T-helper 2 cell treated with Interferon-gamma antibody and Interleukin-4, amounts not matched to agents 5 μg/mL and 100 μg/mL, for 36 hours (primary cell): Measurements from ENCODE around the gene SCYL2.
"Not testable (repeated sequence)": the region's sequence is repeated elsewhere in the genome, so short reads cannot be mapped to it uniquely, and the experiment has no call there.

Experiments used
- DNase-seq: peaks from one replicate; pipeline ENCODE4 v3.0.0; 2021; ENCODE audit warnings: low spot score
- H3K27ac Mint-ChIP-seq: one replicate; pipeline ENCODE4 v1.8.0; 2021; ENCODE audit warnings: mild to moderate bottlenecking, mixed read lengths
- H3K27me3 Mint-ChIP-seq: one replicate; pipeline ENCODE4 v1.8.0; 2021; ENCODE audit warnings: low read depth, mixed read lengths
- H3K36me3 Mint-ChIP-seq: one replicate; pipeline ENCODE4 v1.8.0; 2021; ENCODE audit warnings: low read depth, mixed read lengths
- H3K4me1 Mint-ChIP-seq: one replicate; pipeline ENCODE4 v1.8.0; 2021; ENCODE audit warnings: low read depth, mixed read lengths
- H3K4me3 Mint-ChIP-seq: one replicate; pipeline ENCODE4 v1.8.0; 2022; ENCODE audit warnings: mild to moderate bottlenecking, moderate library complexity, mixed read lengths
- H3K9me3 Mint-ChIP-seq: one replicate; pipeline ENCODE4 v1.8.0; 2021; ENCODE audit warnings: mixed read lengths

Gene SCYL2

DNA sequence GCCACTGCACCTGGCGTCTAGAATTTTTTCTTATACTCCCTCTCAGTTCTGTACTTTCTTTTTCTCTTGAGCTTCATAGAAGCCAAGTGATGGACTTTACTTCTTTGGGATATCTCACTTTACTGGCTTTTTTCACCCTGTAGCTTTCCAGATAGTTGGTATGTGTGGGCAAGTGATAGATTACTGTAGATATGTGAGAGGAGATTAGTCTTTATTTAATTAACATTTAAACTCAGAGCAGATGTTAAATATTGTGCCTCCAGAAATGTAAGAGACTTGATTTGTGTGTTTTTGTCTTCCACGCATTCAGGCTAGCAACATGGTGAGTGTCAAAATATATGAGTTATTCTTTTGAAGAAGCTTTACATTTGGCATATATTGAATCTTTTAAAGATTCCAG, 50.4 kb downstream of the SCYL2 start:
- Mint-ChIP-seq H3K27ac (no peak overlapping the region), H3K27me3 (no peaks in the 10 kb centered on the region), H3K4me1 (no peaks in the 10 kb centered on the region), H3K4me3 (no peak overlapping the region), H3K36me3 (peaks cover 33% of the 10 kb centered on the region), H3K9me3 (no peaks in the 10 kb centered on the region)
- no peak for DNase-seq

DNA sequence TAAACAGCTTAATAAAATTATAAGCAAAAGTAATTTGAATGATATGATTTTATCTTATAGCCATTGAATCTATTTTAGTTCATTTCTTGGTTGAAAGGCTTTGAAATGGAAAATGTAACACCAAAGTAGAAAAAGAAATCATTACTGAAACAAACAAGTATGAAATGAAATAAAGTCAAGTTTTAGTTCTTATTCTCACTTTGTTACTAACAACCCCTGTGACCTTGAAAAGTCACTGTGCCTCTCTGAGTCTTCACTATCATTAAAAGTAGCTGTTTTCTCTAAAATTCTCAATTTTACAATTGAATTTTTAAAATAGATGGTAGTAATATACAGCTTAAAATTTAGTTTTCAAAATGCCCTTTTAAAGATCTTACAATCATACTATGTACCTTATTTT, 57.5 kb downstream of the SCYL2 start:
- H3K27me3 Mint-ChIP-seq = no peaks in the 10 kb centered on the region
- H3K9me3 Mint-ChIP-seq = no peaks in the 10 kb centered on the region
- no peaks in the 10 kb centered on the region for H3K4me1 Mint-ChIP-seq
- no peak for DNase-seq
- H3K4me3 Mint-ChIP-seq = no peak overlapping the region
- H3K27ac Mint-ChIP-seq = no peak overlapping the region
- peaks cover 25% of the 10 kb centered on the region for H3K36me3 Mint-ChIP-seq

DNA sequence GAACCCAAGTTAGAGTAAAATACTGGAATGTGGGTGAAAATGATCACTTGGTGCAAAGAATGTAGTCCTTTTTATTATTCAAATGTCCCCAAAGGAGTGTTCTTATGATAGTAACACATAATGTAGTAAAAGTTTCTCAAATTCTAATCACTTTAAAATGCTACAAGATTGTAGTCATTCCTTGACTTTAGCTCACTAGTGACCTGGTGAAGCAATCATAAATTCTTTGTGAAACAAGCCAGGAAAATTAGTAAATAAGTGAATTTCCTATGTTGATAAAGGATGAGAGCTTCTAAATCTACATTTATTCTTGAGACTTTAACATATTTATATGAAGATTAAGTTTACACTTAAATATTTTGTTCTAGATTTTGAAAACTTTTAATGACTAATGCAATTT, 59.2 kb downstream of the SCYL2 start:
- Mint-ChIP-seq H3K27me3 (no peaks in the 10 kb centered on the region), H3K4me1 (no peaks in the 10 kb centered on the region), H3K27ac (no peak overlapping the region), H3K4me3 (no peak overlapping the region), H3K9me3 (no peaks in the 10 kb centered on the region), H3K36me3 (peaks cover 27% of the 10 kb centered on the region)
- DNase-seq = no peak

DNA sequence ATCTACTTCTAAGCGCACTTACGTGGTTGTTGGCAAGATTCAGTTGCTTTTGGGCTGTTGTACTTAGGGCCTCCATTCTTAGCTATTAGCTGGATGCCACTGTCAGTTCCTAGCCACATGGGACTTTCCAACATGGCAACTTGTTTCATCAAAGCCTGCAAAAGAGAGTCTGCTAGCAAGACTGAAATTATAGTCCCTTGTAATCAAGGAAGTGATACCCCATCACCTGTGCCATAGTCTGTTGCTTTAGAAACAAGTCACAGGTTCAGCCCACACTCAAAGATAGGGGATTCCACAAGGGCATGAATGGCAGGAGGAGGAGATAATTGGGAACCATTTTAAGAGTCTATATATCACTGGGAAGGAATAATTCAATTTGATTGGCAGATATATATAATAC, 62.8 kb downstream of the SCYL2 start:
- H3K4me3 Mint-ChIP-seq = no peak overlapping the region
- H3K27me3 Mint-ChIP-seq = no peaks in the 10 kb centered on the region
- no peaks in the 10 kb centered on the region for H3K4me1 Mint-ChIP-seq
- no peak for DNase-seq
- no peaks in the 10 kb centered on the region for H3K9me3 Mint-ChIP-seq
- no peak overlapping the region for H3K27ac Mint-ChIP-seq
- peaks cover 29% of the 10 kb centered on the region for H3K36me3 Mint-ChIP-seq

DNA sequence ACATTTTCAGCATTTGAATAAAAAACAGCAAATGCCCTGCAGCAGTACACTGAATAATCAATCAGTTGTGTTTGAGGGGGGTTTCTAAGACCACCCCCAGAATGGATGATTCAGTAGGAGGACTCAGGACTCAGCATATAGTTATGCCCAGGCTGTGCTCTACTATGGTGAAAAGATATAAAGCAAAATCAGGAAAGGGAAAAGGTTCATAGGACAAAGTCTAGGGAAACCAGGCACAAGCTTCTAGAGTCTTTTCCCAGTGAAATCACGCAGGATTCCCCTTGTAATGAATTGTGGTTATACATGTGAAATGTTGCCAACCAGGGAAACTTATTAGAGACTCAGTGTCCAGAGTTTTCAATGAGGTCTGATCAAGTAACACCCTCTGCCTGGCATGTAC, 64.9 kb downstream of the SCYL2 start:
- no peaks in the 10 kb centered on the region for H3K9me3 Mint-ChIP-seq
- peaks cover 41% of the 10 kb centered on the region for H3K36me3 Mint-ChIP-seq
- H3K27me3 Mint-ChIP-seq = no peaks in the 10 kb centered on the region
- no peak for DNase-seq
- H3K4me3 Mint-ChIP-seq = no peak overlapping the region
- H3K4me1 Mint-ChIP-seq = no peaks in the 10 kb centered on the region
- no peak overlapping the region for H3K27ac Mint-ChIP-seq

DNA sequence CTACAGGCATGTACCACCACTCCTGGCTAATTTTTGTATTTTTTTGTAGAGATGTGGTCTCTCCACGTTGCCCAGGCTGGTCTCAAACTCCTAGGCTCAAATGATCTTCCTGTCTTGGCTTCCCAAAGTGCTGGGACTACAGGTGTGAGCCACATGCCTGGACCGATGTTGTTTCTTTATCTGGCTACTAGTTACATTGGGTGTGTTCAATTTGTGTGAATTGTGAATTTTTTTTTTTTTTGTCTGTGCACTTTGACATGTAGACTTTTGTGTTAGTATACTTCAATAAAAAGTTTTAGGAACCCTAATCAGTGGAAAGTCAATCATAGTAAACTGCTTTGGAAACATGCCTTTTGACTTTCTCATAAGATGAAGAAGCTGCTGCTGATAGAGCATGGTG, 65.9 kb downstream of the SCYL2 start:
- Mint-ChIP-seq H3K4me3 (no peak overlapping the region), H3K27ac (no peak overlapping the region), H3K9me3 (no peaks in the 10 kb centered on the region), H3K4me1 (no peaks in the 10 kb centered on the region), H3K36me3 (peaks cover 39% of the 10 kb centered on the region), H3K27me3 (no peaks in the 10 kb centered on the region)
- DNase-seq = no peak

DNA sequence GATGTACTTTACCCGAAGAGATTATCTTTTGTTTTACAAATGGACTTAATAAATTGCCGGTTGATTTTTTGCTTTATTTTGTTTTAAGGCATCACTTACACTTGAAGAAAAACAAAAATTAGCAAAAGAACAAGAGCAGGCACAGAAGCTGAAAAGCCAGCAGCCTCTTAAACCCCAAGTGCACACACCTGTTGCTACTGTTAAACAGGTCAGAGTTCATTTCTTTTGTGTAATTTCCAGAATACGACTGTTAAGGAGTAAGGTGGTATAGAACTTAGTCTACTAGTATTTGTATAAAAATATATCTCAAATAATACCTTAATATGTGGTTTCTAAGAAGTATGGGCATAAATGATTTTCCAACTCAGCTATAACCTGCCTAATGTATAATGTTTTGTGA, 70.3 kb downstream of the SCYL2 start:
- Mint-ChIP-seq H3K27ac (no peak overlapping the region), H3K36me3 (peaks cover 31% of the 10 kb centered on the region), H3K4me3 (no peak overlapping the region), H3K9me3 (no peaks in the 10 kb centered on the region), H3K27me3 (no peaks in the 10 kb centered on the region), H3K4me1 (peaks cover 3% of the 10 kb centered on the region)
- DNase-seq = no peak

DNA sequence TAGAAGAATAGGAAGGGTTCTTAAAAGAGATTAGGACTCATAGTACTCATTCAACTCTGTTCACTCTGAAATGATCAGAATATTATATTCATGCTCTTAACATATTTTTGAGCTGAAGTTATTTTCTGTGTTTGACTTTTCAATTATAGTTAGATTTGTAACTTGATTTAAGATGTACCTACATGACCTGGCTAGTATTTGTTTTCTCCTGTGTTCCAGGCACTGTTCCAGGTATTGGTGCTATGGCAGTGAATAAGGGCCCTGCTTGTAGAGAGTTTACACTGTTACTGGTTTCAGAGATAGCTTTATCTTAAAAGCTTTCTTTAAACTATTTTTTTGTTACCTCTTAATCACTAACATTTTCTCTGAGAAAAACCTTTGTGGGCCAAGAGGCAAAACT, 70.8 kb downstream of the SCYL2 start:
- H3K36me3 Mint-ChIP-seq = peaks cover 32% of the 10 kb centered on the region
- no peak for DNase-seq
- H3K4me3 Mint-ChIP-seq = no peak overlapping the region
- H3K9me3 Mint-ChIP-seq = no peaks in the 10 kb centered on the region
- H3K27me3 Mint-ChIP-seq = no peaks in the 10 kb centered on the region
- peaks cover 3% of the 10 kb centered on the region for H3K4me1 Mint-ChIP-seq
- no peak overlapping the region for H3K27ac Mint-ChIP-seq

DNA sequence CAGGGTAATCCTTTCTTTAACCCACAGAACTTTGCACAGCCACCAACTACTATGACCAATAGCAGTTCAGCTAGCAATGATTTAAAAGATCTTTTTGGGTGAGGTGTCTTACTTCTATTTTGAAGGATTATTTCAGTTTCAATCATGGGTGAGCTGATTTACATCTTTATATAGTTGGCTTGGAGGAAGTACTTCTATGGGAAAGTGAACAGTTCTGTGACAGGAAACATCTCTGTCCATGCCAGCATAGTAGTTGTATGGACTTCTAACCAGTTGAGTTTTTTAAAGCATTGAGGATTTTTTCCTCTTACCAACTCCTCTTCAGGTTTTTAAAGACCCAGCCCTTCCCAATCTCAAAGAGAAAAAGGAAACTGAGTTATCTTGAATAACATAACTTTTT, 72.1 kb downstream of the SCYL2 start:
- no peak for DNase-seq
- no peak overlapping the region for H3K27ac Mint-ChIP-seq
- peaks cover 3% of the 10 kb centered on the region for H3K4me1 Mint-ChIP-seq
- peaks cover 30% of the 10 kb centered on the region for H3K36me3 Mint-ChIP-seq
- no peak overlapping the region for H3K4me3 Mint-ChIP-seq
- H3K9me3 Mint-ChIP-seq = no peaks in the 10 kb centered on the region
- H3K27me3 Mint-ChIP-seq = no peaks in the 10 kb centered on the region

DNA sequence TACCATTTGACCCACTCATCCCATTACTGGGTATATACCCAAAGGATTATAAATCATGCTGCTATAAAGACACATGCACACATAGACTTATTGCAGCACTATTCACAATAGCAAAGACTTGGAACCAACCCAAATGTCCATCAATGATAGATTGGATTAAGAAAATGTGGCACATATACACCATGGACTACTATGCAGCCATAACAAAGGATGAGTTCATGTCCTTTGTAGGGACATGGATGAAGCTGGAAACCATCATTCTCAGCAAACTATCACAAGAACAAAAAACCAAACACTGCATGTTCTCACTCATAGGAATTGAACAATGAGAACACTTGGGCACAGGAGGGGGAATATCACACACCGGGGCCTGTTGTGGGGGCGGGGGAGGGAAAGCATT, 75.9 kb downstream of the SCYL2 start:
- H3K4me3 Mint-ChIP-seq, H3K9me3 Mint-ChIP-seq, H3K27me3 Mint-ChIP-seq, H3K27ac Mint-ChIP-seq, DNase-seq, H3K4me1 Mint-ChIP-seq: not testable (repeated sequence)
- peaks cover 15% of the 10 kb centered on the region for H3K36me3 Mint-ChIP-seq

DNA sequence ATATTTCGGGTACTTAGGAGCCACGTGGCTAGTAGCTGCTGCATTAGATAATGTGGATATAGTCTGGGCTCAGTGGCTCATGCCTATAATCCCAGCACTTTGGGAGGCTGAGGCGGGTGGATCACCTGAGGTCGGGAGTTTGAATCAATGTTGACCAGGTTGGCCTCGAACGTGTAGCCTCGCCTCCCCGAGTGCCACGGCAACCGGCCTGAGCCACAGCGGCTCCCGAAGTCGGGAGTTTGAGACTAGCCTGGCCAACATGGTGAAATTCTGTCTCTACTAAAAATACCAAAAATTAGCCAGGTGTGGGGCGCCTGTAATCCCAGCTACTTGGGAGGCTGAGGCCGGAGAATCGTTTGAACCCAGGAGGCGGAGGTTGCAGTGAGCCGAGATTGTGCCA, 77.4 kb downstream of the SCYL2 start:
- not testable (repeated sequence) for H3K4me3 Mint-ChIP-seq, H3K9me3 Mint-ChIP-seq, H3K27me3 Mint-ChIP-seq, H3K27ac Mint-ChIP-seq, DNase-seq, H3K4me1 Mint-ChIP-seq, H3K36me3 Mint-ChIP-seq

DNA sequence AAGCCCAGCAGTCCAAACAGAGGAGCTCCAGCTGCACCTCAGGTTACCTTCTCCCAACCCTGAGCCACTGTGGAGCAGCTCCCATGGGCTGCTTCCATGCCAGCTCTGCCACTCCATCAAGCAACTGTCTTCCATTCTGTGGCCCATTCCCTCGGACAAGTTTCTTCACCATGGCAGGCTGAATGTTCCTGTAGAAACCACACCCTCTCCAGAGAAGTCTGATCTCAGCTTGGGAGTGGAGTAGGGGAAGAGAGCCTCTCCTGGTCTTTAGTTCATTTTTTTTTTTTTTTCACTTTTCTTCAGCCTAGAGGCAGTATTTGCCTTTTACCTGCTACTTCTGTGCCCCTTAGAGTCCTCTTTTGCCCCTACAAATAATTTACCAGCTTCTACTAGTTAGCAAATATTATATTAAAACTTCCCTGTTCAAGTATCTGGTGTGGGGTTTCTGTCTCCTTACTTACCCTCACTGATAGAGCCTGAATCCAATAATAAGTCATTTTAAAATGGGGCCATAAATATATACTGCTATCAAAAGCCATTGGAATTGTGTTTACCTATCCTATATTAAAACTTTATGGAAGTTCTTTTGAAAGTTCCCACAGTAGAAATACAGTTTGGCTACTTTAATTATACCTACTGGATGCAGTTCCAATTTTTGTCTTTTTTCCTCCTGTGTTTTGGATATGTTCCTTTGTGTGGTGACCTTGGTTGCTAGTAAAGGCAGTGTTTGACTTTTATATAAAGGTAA, 78.2 kb downstream of the SCYL2 start:
- Mint-ChIP-seq H3K27ac (no peak overlapping the region), H3K4me1 (no peaks in the 10 kb centered on the region), H3K4me3 (no peak overlapping the region), H3K9me3 (no peaks in the 10 kb centered on the region), H3K36me3 (peaks cover 4% of the 10 kb centered on the region), H3K27me3 (no peaks in the 10 kb centered on the region)
- no peak for DNase-seq

DNA sequence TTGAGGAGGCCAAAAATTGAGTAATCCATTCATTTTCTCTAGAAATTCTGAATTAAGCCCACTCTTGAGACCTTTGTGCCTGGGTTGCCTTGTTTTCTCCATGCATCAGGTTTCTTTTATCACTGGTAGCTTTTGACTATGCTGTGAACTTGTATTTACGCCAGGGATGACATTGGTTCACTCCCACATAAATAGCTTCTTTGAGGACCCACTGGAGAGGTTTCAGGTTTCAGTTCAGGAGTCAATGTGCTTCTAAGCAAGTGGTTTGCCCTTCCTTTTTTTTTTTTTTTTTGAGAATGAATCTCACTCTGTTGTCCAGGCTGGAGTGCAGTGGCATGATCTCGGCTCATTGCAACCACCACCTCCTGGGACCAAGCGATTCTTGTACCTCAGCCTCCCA, 79.7 kb downstream of the SCYL2 start:
- Mint-ChIP-seq H3K4me3 (no peak overlapping the region), H3K9me3 (no peaks in the 10 kb centered on the region), H3K4me1 (no peaks in the 10 kb centered on the region), H3K27ac (no peak overlapping the region), H3K36me3 (peaks cover 4% of the 10 kb centered on the region), H3K27me3 (peaks cover 2% of the 10 kb centered on the region)
- no peak for DNase-seq

DNA sequence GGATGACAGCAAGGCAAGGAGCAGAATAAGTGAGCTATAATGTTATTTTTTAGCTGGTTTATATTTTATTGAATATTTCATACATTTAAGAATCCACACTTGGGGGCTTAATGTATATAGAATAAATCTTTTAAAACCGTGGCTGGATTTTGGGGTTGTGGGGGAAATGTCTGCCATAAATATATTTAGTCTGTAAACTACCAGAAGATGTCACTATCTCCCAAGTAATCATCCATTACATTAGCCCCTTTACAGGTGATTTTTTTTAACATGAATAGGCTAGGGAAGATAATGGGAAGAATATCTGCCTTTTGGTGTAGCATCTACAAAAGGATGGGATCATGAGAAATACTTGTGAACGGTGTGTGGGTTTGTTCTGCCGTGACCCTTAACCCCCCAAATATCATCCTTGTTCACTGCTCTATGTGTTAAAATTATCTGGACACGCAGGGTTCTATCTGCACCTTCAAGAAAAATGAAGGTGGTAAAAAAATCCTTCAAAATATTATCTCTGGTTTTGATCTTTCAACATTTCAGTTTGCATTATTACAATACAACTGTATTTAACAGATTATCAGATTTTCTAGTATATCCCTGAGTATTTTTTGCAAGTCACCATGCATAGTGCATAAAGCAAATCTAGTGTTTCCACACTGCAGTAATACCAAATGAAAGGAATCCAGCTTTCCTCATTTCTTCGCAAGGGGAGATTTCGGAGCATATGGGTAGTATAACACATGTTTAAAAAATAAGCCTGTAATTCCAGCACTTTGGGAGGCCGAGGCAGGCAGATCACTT, 81.9 kb downstream of the SCYL2 start:
- Mint-ChIP-seq H3K9me3 (no peaks in the 10 kb centered on the region), H3K4me1 (no peaks in the 10 kb centered on the region)

More for the DNA sequence above, 81.9 kb downstream of the SCYL2 start:
- peaks cover 9% of the 10 kb centered on the region for H3K27me3 Mint-ChIP-seq
- no peak for DNase-seq
- H3K36me3 Mint-ChIP-seq = no peaks in the 10 kb centered on the region
- no peak overlapping the region for H3K27ac Mint-ChIP-seq
- no peak overlapping the region for H3K4me3 Mint-ChIP-seq
